Measurements from ENCODE around the gene TRIM6. TPM values are rescaled to one million over a fixed set of nuclear protein-coding genes. Genes with fewer than 3 reads are reported as not detected.
"Not testable (repeated sequence)": the region's sequence is repeated elsewhere in the genome, so short reads cannot be mapped to it uniquely, and the experiment has no call there.

TRIM6 gene
- total RNA-seq, 6 experiments from 2014 or later: 0.29 to 2.0 (median 0.65) TPM

DNA sequence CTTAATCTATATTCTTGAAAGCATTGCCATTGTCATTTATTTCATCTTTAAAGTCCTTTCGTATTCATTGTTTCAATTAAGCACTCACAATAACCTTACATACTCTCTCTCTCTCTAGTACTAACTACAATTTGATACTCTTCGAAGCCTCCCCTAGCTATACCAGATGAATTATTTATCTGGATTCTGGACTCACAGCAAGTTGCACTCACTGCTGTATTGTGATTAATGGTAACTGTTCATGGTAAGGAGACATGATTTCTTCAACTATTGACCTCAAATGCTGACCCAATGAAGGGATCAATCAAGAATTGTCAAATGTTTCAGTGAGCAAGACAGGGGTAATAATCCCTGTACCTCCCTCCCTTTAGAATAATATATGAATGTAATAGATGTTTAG lies 21.8 kb upstream of the TRIM6 start:
- H3K4me1 ChIP-seq: no peaks in the 10 kb centered on the region
- H3K36me3 ChIP-seq: no peaks in the 10 kb centered on the region
- no peaks in the 10 kb centered on the region for H3K27me3 ChIP-seq
- no peak overlapping the region for H3K4me3 ChIP-seq
- ATAC-seq: no peak
- no peak for DNase-seq
- TF ChIP-seq CTCF (IDR thresholded peaks at IDR 0.05) (no peak), POLR2A (IDR thresholded peaks at IDR 0.05) (no peak)
- no peak overlapping the region for H3K27ac ChIP-seq
- 87% methylated on average over 2 of the region's 2 CpGs for WGBS (ENCODE audit: insufficient coverage, low coverage, low lambda C conversion rate, missing lambda C conversion rate)
- no peaks in the 10 kb centered on the region for H3K9me3 ChIP-seq
- intact Hi-C loops (cut with DNase I): no loop called here

GRCh38 chr11:5575152-5575551 lies 21.3 kb upstream of the TRIM6 start:
- DNase-seq (no peak), ATAC-seq (no peak)
- Histone ChIP-seq H3K36me3 (no peaks in the 10 kb centered on the region), H3K27ac (no peak overlapping the region), H3K27me3 (no peaks in the 10 kb centered on the region), H3K4me1 (no peaks in the 10 kb centered on the region), H3K4me3 (no peak overlapping the region), H3K9me3 (no peaks in the 10 kb centered on the region)
- TF ChIP-seq POLR2A (IDR thresholded peaks at IDR 0.05): no peak
- no peak for TF ChIP-seq CTCF (IDR thresholded peaks at IDR 0.05)
- 69% methylated on average over 4 of the region's 4 CpGs for WGBS (ENCODE audit: insufficient coverage, low coverage, low lambda C conversion rate, missing lambda C conversion rate)
- intact Hi-C loops (cut with DNase I): no loop called here

GRCh38 chr11:5577101-5577500 lies 19.3 kb upstream of the TRIM6 start:
- H3K4me1 ChIP-seq: no peaks in the 10 kb centered on the region
- no peaks in the 10 kb centered on the region for H3K27me3 ChIP-seq
- H3K4me3 ChIP-seq: no peak overlapping the region
- TF ChIP-seq CTCF (IDR thresholded peaks at IDR 0.05) (no peak), POLR2A (IDR thresholded peaks at IDR 0.05) (no peak)
- H3K9me3 ChIP-seq: no peaks in the 10 kb centered on the region
- intact Hi-C loops (cut with DNase I): no loop called here
- H3K27ac ChIP-seq: no peak overlapping the region
- ATAC-seq (no peak), DNase-seq (no peak)
- no peaks in the 10 kb centered on the region for H3K36me3 ChIP-seq

- Histone ChIP-seq H3K4me3 (no peak within 1 kb of the TSS), H3K27ac (no peak within 1 kb of the TSS), H3K9me3 (no peaks in the 10 kb centered on the region), H3K36me3 (no peaks in the 10 kb centered on the region), H3K27me3 (no peaks in the 10 kb centered on the region), H3K4me1 (no peaks in the 10 kb centered on the region)
- ATAC-seq: no peak
- intact Hi-C loops (cut with DNase I): no loop called here
- WGBS (ENCODE audit: insufficient coverage, low coverage, low lambda C conversion rate, missing lambda C conversion rate): 91% methylated on average over 7 of the region's 8 CpGs
- DNase-seq: no peak
- no peak for TF ChIP-seq POLR2A (IDR thresholded peaks at IDR 0.05)
- TF ChIP-seq CTCF (IDR thresholded peaks at IDR 0.05): no peak
Measured at GRCh38 chr11:5580577-5580976, 15.9 kb upstream of the TRIM6 start, which contains the start of gene OR52B6. OR52B6 (plus strand) TSS chr11:5580877; CDS start chr11:5580877, 0 bp downstream.

DNA sequence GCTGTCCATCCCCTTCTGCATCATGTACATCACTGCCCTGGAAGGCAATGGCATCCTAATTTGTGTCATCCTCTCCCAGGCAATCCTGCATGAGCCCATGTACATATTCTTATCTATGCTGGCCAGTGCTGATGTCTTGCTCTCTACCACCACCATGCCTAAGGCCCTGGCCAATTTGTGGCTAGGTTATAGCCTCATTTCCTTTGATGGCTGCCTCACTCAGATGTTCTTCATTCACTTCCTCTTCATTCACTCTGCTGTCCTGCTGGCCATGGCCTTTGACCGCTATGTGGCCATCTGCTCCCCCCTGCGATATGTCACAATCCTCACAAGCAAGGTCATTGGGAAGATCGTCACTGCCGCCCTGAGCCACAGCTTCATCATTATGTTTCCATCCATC lies 15.4 kb upstream of the TRIM6 start:
- Histone ChIP-seq H3K36me3 (no peaks in the 10 kb centered on the region), H3K27me3 (no peaks in the 10 kb centered on the region), H3K27ac (no peak overlapping the region), H3K4me1 (no peaks in the 10 kb centered on the region), H3K4me3 (no peak overlapping the region), H3K9me3 (no peaks in the 10 kb centered on the region)
- WGBS (ENCODE audit: insufficient coverage, low coverage, low lambda C conversion rate, missing lambda C conversion rate): 65% methylated on average over 4 of the region's 4 CpGs
- intact Hi-C loops (cut with DNase I): no loop called here
- TF ChIP-seq POLR2A (IDR thresholded peaks at IDR 0.05) (no peak), CTCF (IDR thresholded peaks at IDR 0.05) (no peak)
- DNase-seq (no peak), ATAC-seq (no peak)

DNA sequence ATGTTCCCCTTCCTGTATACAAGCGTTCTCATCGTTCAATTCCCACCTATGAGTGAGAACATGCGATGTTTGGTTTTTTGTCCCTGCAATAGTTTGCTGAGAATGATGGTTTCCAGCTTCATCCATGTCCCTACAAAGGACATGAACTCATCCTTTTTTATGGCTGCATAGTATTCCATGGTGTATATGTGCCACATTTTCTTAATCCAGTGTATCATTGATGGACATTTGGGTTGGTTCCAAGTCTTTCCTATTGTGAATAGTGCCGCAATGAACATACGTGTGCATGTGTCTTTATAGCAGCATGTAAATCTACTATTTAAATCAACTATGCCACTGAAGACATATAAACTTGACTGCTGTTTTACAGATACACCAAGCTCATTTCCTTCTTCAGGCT lies 12.0 kb upstream of the TRIM6 start:
- H3K27ac ChIP-seq; H3K27me3 ChIP-seq; H3K4me1 ChIP-seq; H3K4me3 ChIP-seq; H3K36me3 ChIP-seq; ATAC-seq; intact Hi-C loops (cut with DNase I); H3K9me3 ChIP-seq; DNase-seq: not testable (repeated sequence)
- WGBS (ENCODE audit: insufficient coverage, low coverage, low lambda C conversion rate, missing lambda C conversion rate): 83% methylated on average over 5 of the region's 5 CpGs

GRCh38 chr11:5589906-5590305 lies 6.5 kb upstream of the TRIM6 start:
- H3K9me3 ChIP-seq; H3K36me3 ChIP-seq; H3K4me3 ChIP-seq; H3K27me3 ChIP-seq; H3K27ac ChIP-seq; ATAC-seq; H3K4me1 ChIP-seq; intact Hi-C loops (cut with DNase I); DNase-seq: not testable (repeated sequence)
- WGBS (ENCODE audit: insufficient coverage, low coverage, low lambda C conversion rate, missing lambda C conversion rate): 89% methylated on average over 3 of the region's 31 CpGs
